ENCODE data around the gene ANXA2.

ANXA2 gene

DNA sequence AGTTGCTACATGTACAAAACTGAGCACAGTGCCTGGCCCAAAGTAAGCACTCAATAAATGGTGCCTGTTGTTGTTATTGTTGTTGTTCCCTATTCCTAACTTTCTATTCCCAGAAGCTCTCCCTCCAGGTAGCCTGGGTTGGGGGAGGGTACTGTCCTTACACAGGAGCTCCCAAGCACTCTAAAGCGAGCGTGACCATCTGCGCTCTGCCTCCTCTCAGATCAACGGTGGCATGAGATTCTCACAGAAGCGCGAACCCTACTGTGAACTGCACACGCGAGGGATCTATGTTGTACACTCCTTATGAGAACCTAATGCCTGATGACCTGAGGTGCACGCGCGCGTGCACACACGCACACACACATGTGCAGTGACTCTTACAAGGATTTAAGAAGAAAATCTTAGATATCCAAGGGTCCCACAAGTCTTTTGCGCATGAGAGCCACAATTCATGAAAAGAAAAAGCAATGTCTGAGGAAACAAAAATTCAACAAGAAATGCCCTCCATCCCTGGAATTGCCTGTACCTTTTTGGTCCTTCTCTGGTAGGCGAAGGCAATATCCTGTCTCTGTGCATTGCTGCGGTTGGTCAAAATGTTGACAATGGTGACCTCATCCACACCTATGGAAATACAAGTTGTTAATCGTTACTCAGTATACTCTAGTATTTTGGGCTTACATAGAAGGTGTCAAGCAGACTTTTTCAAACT, 33.7 kb downstream of the ANXA2 start:
- no peak for DNase-seq

DNA sequence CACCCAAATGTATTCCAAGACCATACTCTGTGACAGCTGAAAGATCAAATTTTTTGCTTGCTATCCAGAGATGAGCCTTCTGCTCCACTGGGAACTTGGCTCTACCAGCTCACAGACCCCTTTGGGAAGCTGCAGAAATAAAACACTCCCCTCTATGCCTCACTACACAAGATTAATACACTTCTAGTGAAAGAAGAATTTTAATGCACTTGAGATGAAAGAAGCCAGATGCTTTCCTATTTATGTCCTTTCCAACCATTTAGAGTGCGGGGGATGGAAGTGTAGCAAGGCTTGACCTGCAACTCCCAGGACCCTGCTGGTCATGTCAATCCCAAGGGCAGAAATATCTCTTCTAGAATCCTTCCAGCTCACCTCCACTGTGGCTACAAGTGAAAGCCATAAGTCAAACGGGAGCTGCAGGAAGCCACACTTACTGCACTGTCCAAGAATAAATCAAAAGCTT, 34.7 kb downstream of the ANXA2 start:
- DNase-seq, result no peak

DNA sequence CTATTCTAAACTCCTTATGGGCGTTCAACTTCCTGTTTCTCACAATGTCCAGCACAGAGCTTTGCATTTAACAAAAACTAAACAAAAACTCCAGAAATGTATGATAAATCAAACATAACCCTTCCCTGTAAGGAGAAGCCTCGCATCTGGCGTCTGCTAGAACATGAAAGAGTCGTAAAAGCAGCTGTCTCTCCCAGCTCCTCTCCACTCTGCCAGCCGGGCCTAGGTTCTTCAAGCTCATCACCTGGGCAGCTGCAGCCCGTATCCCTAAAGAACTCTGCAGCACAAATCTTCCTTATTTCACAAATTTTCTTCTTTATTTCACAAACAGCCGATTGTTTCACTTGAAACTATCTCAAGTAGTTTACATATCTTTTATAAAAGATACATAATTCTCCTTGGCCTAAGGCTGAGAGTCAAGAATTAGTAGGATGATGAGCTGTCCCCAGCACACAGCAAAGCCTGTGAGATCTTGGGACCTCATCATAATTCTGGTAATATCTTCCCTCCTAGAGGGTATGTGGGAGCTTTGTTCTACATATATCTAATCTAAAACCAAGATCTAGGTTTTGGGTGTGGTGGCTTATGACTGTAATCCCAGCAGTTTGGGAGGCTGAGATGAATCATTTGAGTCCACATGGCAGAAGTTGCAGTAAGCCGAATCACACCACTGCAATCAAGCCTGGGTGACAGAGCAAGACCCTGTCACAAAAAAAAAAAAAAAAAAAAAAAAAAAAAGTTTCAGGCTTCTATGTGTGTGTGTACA, 35.3 kb downstream of the ANXA2 start:
- no peak for DNase-seq

- DNase-seq, result peak; percentile 57
Measured at GRCh38 chr15:60359738-60360137, 38.0 kb downstream of the ANXA2 start.

GRCh38 chr15:60358935-60359682, 38.7 kb downstream of the ANXA2 start:
- no peak for DNase-seq

DNA sequence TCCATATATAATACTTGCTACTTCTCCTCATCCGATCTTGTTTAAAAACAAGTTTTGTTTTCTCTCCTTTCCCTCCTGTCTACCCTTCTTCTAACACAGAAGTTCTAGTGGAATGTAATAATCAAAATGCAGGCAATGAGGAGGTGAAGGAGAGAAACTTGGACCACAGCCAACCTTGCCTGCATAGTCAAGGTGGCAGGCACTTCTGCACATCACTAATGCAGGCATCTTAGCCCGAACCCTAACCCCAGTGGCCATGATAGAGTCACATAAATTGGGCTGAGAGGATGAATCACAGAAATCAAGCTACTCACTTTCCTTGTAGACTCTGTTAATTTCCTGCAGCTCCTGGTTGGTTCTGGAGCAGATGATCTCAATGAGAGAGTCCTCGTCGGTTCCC, 41.0 kb downstream of the ANXA2 start:
- no peak for DNase-seq

DNA sequence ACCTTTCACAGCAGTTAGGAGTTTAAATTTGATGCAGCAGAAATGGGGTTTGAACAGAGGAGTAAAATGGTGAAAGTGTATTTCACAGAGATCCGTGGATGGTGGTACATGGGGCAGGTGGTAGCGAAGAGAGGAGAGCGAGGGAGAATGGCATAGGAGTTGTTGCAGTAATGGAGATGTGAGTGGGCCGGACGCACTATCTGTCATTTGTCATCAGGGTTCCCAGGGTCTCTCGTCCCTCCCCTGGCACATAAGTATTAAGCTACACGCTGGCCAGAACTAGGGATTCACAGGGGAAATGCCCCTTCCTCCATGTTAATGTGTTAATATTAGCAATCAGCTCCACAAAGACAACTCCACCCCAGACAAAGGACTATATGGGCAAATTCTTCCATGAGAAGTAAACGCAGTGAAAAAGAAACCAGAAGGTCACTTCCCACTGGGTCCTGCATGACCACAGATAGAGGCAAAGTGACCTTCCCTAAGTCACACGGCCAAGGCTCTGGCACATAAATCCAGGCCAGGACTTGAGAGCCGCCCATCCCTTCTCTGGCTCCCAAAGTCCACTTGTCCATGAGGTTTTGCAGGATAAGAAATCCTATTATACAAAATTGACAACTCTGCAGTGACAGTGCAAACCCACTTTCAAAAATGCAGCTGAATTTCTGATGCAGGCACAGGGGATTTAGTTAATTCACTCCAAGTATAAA, 42.5 kb downstream of the ANXA2 start:
- DNase-seq, result no peak

- DNase-seq, result no peak
Measured at GRCh38 chr15:60353245-60353920, 44.4 kb downstream of the ANXA2 start.

DNA sequence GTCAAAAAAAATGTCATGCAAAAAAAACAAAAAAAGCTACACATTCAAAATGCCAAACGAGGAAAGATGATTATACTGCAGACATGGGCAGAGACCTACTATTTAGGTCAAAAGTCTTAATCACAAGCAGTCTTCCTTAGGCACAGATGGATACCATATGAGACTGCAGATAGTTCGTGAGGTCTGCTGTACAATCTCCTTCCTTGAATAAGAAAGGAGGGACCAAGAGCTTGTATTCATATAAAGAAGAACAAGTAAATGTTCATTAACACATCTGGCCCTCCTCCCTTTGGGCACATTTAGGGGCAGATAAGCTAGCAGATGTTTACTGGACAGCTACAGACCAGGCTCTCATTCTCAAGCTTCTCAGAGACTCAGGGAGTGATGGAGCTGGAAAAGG, 45.3 kb downstream of the ANXA2 start:
- no peak for DNase-seq

- DNase-seq, result peak; percentile 43
Measured at GRCh38 chr15:60351066-60351465, 46.7 kb downstream of the ANXA2 start.

DNA sequence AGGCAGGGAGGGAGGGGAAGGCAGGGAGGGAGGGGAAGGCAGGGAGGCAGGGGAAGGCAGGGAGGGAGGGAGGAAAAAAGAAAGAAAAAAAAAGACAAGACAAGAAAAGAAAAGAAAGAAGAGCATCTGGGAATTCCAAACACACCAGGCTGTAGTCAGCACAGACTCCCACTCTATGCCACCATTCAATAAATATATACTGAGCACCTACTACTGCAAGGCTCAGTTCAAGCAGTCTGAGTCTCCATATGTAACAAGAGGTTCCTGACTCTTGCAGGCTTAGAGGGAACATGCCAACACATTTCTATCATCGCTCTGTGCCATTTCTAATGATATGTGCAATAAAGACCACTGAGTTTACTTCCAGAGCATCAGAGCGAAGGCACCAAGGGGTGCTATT, 47.7 kb downstream of the ANXA2 start:
- DNase-seq, result no peak

- no peak for DNase-seq
Measured at GRCh38 chr15:60349589-60349988, 48.2 kb downstream of the ANXA2 start.

GRCh38 chr15:60347480-60348049, 50.2 kb downstream of the ANXA2 start:
- DNase-seq, result no peak

DNA sequence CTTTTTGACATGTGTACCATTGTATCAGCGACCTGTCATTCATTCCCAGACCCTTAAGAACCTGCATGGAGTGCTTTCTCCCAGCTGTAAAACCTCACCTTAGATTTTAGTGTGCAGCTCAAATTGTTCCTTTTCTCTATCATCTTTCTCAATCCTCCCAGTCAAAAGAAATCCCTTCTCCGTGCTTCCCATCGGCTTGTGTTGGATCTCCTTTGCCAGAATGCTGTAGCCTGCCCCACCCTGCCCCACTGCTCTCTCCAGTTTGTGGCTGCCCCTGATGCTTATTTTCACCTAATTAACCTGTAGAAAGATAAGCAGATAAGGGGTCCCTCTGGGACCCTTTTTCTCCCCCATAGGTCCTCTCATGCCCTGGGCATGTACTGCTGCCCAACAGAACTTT, 51.1 kb downstream of the ANXA2 start:
- DNase-seq, result no peak

- DNase-seq, result no peak
Measured at GRCh38 chr15:60346077-60346476, 51.7 kb downstream of the ANXA2 start.

DNA sequence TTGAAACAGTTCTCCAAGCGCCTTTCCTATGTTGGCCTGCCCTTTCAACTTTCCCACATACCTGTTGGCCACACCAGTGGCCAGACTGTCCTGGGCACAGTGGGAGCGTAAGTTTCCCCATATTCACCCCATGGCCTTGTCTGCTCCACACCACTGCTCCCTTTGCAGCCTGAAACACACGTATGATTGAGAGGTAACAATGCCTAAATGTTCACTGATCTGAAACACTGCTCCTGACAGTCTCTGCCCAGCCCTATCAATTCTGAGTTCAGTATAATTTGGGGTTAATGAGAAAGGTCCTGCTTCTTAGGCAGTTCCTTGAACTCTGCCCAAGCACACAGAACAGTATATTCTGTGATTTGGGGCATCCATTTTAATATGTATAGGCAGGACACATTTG, 52.2 kb downstream of the ANXA2 start:
- no peak for DNase-seq

DNA sequence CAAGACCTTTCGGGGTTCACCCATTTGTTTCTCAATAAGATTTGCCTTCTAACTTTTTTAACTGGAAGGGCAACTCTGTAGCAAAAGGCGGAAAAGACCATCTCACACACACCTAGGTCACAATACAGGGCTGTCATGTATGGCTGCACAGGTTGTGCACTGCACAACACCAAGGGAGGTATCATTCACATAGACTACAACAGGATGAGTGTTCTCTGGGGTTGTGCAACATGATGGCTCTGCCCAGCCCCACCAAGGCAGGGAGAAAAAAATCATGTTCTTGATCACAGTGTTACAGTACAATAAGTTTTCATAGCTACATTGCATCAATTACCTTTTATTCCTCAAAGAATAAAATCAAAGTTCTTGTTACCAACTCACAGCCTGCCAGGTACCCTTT, 52.8 kb downstream of the ANXA2 start:
- no peak for DNase-seq

DNA sequence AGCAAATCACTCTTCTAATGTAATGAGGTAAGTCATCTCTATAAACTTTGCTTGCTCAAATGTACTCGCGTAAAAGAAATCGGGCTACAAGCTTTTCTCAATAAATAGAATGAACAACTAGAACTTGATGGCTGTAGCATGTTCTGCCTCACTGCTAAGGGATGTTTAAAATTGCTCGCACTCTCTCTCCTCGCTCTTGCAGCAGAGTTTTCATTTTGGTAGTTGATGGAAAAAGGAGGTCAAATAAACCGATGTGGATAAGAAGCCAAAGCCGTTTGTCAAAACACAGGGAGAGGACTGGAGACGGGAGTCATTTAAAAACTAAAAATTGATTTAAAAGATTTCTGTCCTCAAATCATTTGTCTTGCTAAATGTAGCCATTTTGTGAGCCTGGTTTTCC, 53.3 kb downstream of the ANXA2 start:
- no peak for DNase-seq

- DNase-seq, result no peak
Measured at GRCh38 chr15:60343221-60343970, 54.4 kb downstream of the ANXA2 start.

- no peak for DNase-seq
Measured at GRCh38 chr15:60340207-60340921, 57.4 kb downstream of the ANXA2 start.

DNA sequence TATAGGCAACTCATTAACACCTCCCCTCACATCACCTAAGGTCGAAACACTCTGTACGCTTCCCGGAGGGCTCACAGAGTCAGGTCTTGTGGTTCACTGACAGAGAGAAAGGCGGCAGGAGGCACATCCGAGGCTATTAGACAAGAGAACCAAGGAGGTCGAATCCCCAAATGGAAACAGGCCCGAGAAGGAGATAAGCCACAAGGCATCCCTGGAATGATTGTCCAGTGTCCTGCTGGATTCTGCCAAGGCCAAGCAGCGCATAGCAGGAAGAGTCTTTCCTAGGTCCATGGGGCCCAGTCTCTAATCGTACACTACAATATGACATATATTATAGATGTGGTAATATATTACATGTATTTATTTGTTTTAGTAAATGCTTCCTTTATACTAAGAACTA, 58.5 kb downstream of the ANXA2 start:
- DNase-seq, result no peak
